ENCODE results near the gene MYO5A.

DNA sequence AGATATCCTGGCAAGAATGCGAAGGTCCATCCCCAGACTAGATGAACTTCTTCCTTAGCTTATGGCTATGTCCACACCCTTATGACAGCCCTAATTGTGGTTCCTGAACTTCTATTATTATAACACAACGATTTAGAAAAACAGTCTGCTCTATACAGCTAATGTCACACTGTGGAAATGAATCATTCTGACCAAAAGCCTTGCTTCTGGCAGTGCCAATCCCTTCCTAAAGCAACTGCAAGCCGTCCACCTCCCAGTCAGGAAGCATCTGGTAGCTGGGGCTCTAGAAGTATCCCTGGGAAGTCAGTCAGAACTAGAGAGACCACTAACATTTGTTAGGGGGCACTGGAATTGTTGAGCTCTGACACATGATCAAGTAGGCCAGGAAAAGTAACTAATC lies 45.0 kb downstream of the MYO5A start:
- TF ChIP-seq, protein P1, sequence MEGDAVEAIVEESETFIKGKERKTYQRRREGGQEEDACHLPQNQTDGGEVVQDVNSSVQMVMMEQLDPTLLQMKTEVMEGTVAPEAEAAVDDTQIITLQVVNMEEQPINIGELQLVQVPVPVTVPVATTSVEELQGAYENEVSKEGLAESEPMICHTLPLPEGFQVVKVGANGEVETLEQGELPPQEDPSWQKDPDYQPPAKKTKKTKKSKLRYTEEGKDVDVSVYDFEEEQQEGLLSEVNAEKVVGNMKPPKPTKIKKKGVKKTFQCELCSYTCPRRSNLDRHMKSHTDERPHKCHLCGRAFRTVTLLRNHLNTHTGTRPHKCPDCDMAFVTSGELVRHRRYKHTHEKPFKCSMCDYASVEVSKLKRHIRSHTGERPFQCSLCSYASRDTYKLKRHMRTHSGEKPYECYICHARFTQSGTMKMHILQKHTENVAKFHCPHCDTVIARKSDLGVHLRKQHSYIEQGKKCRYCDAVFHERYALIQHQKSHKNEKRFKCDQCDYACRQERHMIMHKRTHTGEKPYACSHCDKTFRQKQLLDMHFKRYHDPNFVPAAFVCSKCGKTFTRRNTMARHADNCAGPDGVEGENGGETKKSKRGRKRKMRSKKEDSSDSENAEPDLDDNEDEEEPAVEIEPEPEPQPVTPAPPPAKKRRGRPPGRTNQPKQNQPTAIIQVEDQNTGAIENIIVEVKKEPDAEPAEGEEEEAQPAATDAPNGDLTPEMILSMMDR (conservative IDR thresholded peaks at IDR 0.05; ENCODE audit: low read length), result no peak
- no peak for TF ChIP-seq EZH2phosphoT487 (IDR thresholded peaks at IDR 0.05; ENCODE audit: borderline replicate concordance)

All from Loucy (cell line).